Epithelial cell of esophagus (primary cell): ENCODE measurements around the gene GPR32.

ENCODE experiments used
- DNase-seq: peaks from one replicate; pipeline ENCODE4 v3.0.0; 2010; ENCODE audit warnings: low read depth
- H3K4me3 ChIP-seq: 2 replicates; pipeline ENCODE4 v1.5.1; 2011; ENCODE audit warnings: mild to moderate bottlenecking, low read length, control low read depth
- TF ChIP-seq, protein P1 (sequence below): IDR thresholded peaks from 2 replicates; pipeline ENCODE4 v1.5.1; 2011; ENCODE audit warnings: low read depth, mild to moderate bottlenecking, low read length, control low read depth, inconsistent platforms; ENCODE audit not compliant: insufficient read depth; ENCODE audit errors: missing control alignments

GPR32 gene

DNA sequence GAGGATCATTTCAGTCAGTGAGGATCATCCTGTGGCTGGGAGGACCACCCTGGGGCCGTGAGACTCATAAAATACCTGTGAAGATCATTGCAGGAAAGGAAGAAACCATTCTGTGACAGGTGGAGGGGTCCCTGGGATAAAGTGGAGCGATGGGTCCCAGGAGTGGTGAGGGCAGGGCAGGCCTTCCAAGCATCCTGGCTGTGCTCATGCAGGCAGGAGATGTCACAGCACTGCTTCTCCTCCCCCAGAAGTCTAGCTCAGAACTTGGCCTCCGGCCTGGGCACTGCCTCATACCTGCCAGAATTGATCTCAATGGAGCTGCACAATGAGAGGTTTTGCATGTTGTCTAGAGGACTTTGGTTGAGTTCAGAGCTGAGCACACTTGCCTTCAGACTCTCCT lies 42.2 kb downstream of the GPR32 start:
- no peak overlapping the region for H3K4me3 ChIP-seq

GRCh38 chr19:50814883-50815282 lies 44.6 kb downstream of the GPR32 start:
- H3K4me3 ChIP-seq: no peak overlapping the region
- TF ChIP-seq, protein P1, sequence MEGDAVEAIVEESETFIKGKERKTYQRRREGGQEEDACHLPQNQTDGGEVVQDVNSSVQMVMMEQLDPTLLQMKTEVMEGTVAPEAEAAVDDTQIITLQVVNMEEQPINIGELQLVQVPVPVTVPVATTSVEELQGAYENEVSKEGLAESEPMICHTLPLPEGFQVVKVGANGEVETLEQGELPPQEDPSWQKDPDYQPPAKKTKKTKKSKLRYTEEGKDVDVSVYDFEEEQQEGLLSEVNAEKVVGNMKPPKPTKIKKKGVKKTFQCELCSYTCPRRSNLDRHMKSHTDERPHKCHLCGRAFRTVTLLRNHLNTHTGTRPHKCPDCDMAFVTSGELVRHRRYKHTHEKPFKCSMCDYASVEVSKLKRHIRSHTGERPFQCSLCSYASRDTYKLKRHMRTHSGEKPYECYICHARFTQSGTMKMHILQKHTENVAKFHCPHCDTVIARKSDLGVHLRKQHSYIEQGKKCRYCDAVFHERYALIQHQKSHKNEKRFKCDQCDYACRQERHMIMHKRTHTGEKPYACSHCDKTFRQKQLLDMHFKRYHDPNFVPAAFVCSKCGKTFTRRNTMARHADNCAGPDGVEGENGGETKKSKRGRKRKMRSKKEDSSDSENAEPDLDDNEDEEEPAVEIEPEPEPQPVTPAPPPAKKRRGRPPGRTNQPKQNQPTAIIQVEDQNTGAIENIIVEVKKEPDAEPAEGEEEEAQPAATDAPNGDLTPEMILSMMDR: no peak

More for the DNA sequence above, 42.2 kb downstream of the GPR32 start:
- TF ChIP-seq, protein P1: no peak
- no peak for DNase-seq

DNA sequence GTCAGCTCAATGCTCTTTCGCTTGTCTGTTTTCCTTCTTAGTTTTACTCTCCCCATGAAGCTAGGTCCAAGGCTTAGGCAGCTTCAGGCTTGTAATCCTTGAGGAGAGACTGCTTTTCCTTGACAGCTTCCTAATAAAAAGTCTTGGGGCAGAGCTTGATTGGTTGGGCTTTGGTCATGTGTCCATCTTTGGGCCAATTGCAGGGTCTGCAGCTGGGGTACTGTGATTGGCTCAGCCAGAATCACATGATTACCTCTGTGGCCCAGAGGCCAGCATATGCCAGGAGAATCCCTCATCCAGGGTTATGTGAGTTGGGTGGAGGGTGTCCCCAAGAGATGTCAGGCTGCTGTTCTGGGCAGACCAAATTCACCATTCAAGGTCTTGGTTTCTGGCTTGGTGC lies 45.2 kb downstream of the GPR32 start:
- no peak overlapping the region for H3K4me3 ChIP-seq
- no peak for DNase-seq
- TF ChIP-seq, protein P1: no peak

More at GRCh38 chr19:50814883-50815282, 44.6 kb downstream of the GPR32 start:
- DNase-seq: no peak

DNA sequence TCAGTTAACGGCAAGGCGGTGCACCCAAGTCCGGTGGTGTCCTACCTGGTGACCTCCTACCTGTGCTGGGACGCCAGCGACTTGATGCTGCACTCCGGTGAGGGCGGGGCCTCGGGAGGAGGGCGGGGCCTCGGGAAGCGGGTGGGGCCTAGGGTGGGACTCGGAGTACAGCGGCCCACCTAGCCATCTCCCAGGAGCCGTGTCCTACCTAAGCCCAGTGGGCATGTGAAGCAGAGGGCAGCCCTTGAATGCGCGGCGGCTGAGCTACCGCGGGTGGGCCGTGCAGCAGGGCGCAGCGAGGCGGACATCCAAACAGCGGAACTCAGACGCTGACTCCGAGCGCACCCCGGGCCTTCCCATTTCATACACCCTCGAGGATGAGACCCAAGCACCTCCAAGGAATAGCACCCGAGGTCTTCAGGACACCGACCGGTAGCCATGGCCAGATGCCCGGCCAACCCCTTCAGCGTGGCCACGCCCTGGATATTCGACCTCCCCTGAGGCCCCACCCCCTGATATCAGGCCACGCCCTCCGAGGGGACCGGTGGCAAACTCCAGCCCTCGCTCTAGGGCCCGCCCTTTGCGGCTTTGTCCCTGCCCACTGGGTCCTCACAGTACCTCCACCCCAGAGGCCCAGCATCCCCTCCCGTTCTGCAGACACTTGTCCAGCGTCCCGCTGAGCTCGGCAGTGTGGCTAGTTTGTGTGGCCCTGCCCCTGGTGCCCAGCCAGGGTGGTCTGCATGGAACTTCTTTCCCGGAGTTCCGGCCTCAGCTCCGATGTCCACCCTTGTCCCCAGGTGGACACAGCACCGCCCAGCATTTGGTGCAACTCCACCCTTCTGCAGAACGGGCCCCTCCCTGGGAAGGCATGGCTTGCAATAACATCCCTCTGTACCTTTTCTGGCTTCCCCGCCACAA lies 47.9 kb downstream of the GPR32 start:
- peak; percentile 22 for DNase-seq
- H3K4me3 ChIP-seq: peak overlapping the region; percentile 36
- TF ChIP-seq, protein P1: no peak

DNA sequence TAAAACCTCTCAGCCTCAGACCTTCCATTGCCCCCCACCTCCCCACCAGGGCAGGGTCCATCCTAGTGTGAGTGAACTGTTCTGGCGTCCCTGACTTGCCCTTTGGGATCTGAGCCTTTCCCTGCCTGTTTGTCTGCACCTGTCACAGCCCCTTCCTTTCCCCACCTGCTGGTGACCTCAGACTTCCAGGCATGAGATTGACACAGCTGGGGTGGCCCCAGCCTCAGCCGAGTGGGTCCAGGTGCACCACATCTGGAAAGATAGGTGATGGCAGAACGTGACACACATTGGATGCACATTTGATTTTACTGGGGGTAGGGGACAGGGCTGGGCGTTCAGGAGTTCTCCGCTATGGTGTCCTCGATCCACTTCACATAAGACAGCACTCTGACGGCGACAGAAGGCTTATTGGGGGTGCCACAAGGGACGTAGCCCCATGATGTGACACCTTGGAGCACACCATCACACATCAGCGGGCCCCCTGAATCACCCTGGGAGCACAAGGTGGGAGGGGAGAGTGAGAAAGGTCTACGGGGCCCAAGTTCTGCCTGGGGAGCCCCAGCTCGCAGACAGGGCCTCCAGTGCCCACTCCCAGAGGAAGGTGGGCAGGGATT lies 48.7 kb downstream of the GPR32 start:
- TF ChIP-seq, protein P1: no peak
- no peak overlapping the region for H3K4me3 ChIP-seq
- DNase-seq: no peak

DNA sequence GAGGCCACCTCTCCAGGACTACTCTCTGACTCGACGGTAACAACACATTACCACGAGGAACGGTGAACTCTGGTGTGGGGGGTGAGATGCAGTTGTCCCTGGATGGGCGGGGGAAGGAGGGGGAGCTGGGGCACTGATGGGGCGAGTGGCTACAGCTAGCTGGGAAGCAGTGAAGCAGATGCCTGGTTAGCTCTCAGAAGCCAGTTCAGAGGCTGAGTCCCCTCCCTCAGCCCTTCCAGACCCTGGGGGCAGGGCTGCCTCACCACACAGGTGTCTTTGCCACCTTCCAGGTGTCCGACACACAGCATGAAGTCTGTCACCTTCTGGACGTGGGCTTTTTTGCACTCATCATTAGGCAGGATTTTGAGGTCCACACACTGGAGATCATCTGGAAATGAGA lies 49.4 kb downstream of the GPR32 start:
- TF ChIP-seq, protein P1: no peak
- DNase-seq: no peak
- no peak overlapping the region for H3K4me3 ChIP-seq

- TF ChIP-seq, protein P1: no peak
- no peak overlapping the region for H3K4me3 ChIP-seq
- DNase-seq: peak; percentile 6
Measured at GRCh38 chr19:50820086-50820485, 49.8 kb downstream of the GPR32 start.
